ENCODE measurements around the gene RHBDL1. TPM values are rescaled to one million over a fixed set of nuclear protein-coding genes. Genes with fewer than 3 reads are reported as not detected.
A peak's percentile ranks its signal among the peaks of the same experiment; 100 is the strongest.

The RHBDL1 gene
- total and polyA plus RNA-seq, 10 of the 15 experiments (the other 5 are each of a cell fraction or from before 2014, with no cell fraction given) = 0.04 to 1.3 (median 0.65) TPM; not detected in 5

GRCh38 chr16:721765-722540, 46.5 kb downstream of the RHBDL1 start:
- no peaks in the 10 kb centered on the region; the same call in 1 of the 2 replicates for H3K79me2 ChIP-seq (ENCODE audit: control insufficient read depth, insufficient read depth, low read length)
- TF ChIP-seq EZH2 (IDR thresholded peaks at IDR 0.05; ENCODE audit: borderline replicate concordance, control insufficient read depth, low read depth, low read length) (no peak), NFYA (IDR thresholded peaks at IDR 0.05; ENCODE audit: borderline replicate concordance, low read depth, low read length) (no peak), MEF2B (IDR thresholded peaks at IDR 0.05; ENCODE audit: partially characterized antibody, poor library complexity, severe bottlenecking) (no peak), NKRF (conservative IDR thresholded peaks at IDR 0.05) (no peak), ATF2 (IDR thresholded peaks at IDR 0.05; ENCODE audit: low read length) (no peak), RUNX3 (IDR thresholded peaks at IDR 0.05; ENCODE audit: low read length) (no peak), ELK1 (IDR thresholded peaks at IDR 0.05; ENCODE audit: low read depth, low read length) (no peak), JUND (IDR thresholded peaks at IDR 0.05; ENCODE audit: low read depth, low read length) (no peak), LARP7 (IDR thresholded peaks at IDR 0.05) (no peak), RFX5 (IDR thresholded peaks at IDR 0.05; ENCODE audit: low read depth, low read length) (no peak), NRF1 (conservative IDR thresholded peaks at IDR 0.05; ENCODE audit: low read depth, low read length) (no peak), MXI1 (IDR thresholded peaks at IDR 0.05; ENCODE audit: low read depth, low read length) (no peak), NFYB (IDR thresholded peaks at IDR 0.05; ENCODE audit: insufficient read depth, low read depth, low read length) (no peak), DPF2 (IDR thresholded peaks at IDR 0.05) (no peak), FOS (IDR thresholded peaks at IDR 0.05; ENCODE audit: borderline replicate concordance, extremely low read depth, insufficient read length) (no peak)
- no peaks in the 10 kb centered on the region for H3K36me3 ChIP-seq (ENCODE audit: control insufficient read depth in 2 of 2, insufficient read depth in 2 of 2, low read length in 1 of 2)
- ChIA-PET RAD21 (ENCODE audit: unreplicated experiment) (interaction anchor here (0.8 to 2.4 kb wide), 3 partner anchors 16 to 66 kb away, joined by 3 to 10 read pairs (median 10); partner anchors contain the start of genes CHTF18 and RPUSD1), SMC1A (ENCODE audit: uncharacterized antibody, unreplicated experiment) (interaction anchor here (1.2 kb wide), 1 partner anchor 15 kb away, joined by 3 read pairs; no protein-coding TSS in a partner anchor), POLR2A (interaction anchor here (0.7 to 2.5 kb wide), 7 partner anchors 8 to 150 kb away, joined by 3 to 29 read pairs (median 6); partner anchors contain the start of genes CHTF18, CIAO3 and RPUSD1), CTCF (interaction anchor here (0.7 to 2.5 kb wide), 5 partner anchors 10 to 18 kb away, joined by 3 to 13 read pairs (median 4); no protein-coding TSS in a partner anchor)
- no peak overlapping the region for H2AFZ ChIP-seq (ENCODE audit: control insufficient read depth, low read depth, low read length)
- no TSS peak for BruUV-seq (replicated peaks)
- no peaks in the 10 kb centered on the region for H3K9me3 ChIP-seq (replicated peaks; ENCODE audit: control insufficient read depth, insufficient read depth, low read length)
- intact Hi-C loops (cut with micrococcal nuclease; ENCODE audit: unreplicated experiment) = loop anchor here (2.0 kb wide), 2 partner anchors 19 to 37 kb away; partner anchors contain the start of genes CIAO3 and JMJD8
- FAIRE-seq (no peak), ATAC-seq (no peak), DNase-seq (ENCODE audit: low read depth, low spot score) (no peak)
- H3K4me2 ChIP-seq (ENCODE audit: control insufficient read depth, insufficient read depth) = peak overlapping the region; percentile 69
- no peak overlapping the region for H3K27ac ChIP-seq (ENCODE audit: control insufficient read depth, insufficient read depth)
- peak overlapping the region; percentile 86; the same call in 1 of the 2 replicates for H3K4me3 ChIP-seq
- no peaks in the 10 kb centered on the region for H3K27me3 ChIP-seq (replicated peaks in 1 of 2; ENCODE audit: control insufficient read depth in 2 of 2, insufficient read depth in 2 of 2, low read length in 1 of 2)
- H3K9ac ChIP-seq (ENCODE audit: control insufficient read depth, insufficient read depth, low read length) = no peak overlapping the region
- in situ Hi-C loops (cut with MboI) = no loop called here
- WGBS (ENCODE audit: insufficient coverage, insufficient replicate concordance, low lambda C conversion rate, missing lambda C conversion rate) = 66% methylated on average over 48 of the region's 51 CpGs
- peaks cover 20% of the 10 kb centered on the region for H3K4me1 ChIP-seq (ENCODE audit: control insufficient read depth, insufficient read depth, low read length)
- H4K20me1 ChIP-seq (ENCODE audit: control insufficient read depth, insufficient read depth) = no peaks in the 10 kb centered on the region
